NCI-H1105 (cell line): ENCODE measurements around the gene KLHL41.
"Not testable (repeated sequence)": the region's sequence is repeated elsewhere in the genome, so short reads cannot be mapped to it uniquely, and the experiment has no call there.

Experiments
- DNase-seq: peaks from one replicate; lab custom pipeline; 2025; lab: John Stamatoyannopoulos, UW

KLHL41 gene

GRCh38 chr2:169509955-169510354 is 453 bp downstream of the KLHL41 start:
- no peak for DNase-seq

GRCh38 chr2:169510496-169510895 is 994 bp downstream of the KLHL41 start:
- DNase-seq = no peak

- DNase-seq = no peak
Observed at GRCh38 chr2:169511818-169512217, 2.3 kb downstream of the KLHL41 start.

- no peak for DNase-seq
Observed at GRCh38 chr2:169512525-169512924, 3.0 kb downstream of the KLHL41 start.

DNA sequence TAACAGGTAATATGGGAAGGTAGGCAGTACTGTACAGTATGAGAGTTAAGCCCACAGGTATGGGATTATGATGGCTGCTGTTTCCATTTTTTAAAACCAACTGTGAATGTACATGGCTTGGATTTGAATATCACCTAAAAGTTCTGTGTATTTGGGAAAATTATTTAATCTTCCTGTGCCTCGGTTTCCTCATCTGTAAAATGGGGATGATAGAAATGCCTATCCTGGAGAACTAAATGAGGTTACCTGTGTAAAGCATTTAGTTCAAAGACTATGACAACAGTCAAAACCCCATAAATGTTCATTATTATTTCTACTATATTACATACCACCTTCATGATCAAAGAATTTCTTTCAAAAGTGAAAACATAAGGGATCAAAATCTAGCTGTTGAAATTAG is 3.6 kb downstream of the KLHL41 start:
- DNase-seq = no peak

DNA sequence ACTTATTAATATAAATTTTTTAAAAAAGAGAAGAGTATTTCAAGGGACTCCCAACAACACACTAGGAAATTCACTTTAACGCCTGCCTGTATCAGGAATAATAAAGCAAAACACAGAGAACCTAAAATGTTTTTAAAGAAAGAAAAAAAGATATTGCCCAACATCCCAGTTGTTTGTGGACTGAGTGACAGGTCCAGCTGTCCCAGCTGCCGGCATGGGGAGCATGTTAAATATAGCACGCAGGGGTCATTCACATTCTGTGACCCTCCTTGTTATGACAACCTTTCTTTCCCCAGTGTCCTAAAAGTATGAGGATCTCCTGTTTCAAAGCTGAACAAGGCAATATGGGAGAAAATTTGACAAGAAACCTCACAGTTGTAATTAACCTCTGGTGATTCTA is 4.4 kb downstream of the KLHL41 start:
- no peak for DNase-seq

- not testable (repeated sequence) for DNase-seq
Observed at GRCh38 chr2:169514758-169515157, 5.3 kb downstream of the KLHL41 start.

DNA sequence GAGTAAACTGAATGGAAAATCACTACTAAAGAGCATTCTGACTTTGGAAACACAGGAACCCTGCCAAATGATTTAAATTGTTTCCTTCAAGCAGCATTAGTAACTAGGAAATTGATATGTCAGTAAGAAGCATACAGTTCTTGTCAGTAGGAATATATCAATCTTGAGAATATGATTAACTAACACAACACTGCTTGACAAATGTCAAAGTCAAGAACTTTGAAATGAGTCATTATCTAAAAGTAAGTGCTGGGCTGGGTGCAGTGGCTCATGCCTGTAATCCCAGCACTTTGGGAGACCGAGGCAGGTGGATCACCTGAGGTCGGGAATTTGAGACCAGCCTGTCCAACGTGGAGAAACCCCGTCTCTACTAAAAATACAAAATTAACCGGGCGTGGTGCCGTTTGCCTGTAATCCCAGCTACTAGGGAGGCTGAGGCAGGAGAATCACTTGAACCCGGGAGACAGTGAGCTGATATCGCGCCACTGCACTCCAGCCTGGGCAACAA is 7.0 kb downstream of the KLHL41 start:
- not testable (repeated sequence) for DNase-seq

GRCh38 chr2:169520896-169521295 is 11.4 kb downstream of the KLHL41 start:
- DNase-seq = no peak

GRCh38 chr2:169523681-169524080 is 14.2 kb downstream of the KLHL41 start:
- DNase-seq = no peak

DNA sequence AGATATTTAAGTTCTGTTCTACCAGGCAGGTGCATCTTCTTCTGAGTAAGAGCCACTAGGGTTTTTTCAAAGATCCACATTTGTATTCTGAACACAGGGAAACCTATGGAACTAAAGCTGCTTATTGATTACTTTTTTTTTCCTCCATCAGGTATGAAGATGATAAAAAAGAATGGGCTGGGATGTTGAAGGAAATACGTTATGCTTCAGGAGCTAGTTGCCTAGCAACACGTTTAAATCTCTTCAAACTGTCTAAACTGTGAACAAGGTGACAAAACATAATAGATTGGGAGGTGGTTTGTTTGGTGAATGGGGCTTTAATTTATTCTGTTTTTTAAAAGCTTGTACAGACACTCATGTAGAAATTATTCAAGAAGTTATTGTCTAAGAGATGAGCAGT is 15.9 kb downstream of the KLHL41 start:
- DNase-seq = no peak

GRCh38 chr2:169526451-169526850 is 16.9 kb downstream of the KLHL41 start:
- DNase-seq = no peak

DNA sequence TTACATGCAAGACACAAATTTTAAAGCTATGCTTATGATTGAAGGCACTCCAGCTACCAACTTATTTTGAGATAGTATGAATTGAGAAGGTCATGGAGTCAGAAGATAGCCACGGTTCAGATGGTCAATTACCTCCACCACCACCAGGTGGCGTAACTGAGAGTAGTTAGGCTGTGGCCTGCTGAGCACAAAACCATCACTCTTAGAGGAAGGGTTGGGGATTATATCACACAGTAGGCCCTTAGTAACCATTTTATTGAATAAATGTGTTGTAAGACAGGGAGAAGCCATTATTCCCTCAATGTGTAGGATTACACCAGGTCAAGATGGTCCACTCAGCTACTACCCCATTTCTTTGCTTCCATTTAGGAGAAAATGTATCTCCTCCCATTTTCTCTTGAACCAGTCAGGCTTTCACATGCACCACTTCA is 18.8 kb downstream of the KLHL41 start:
- DNase-seq = peak; percentile 54

GRCh38 chr2:169539460-169539859 is 30.0 kb downstream of the KLHL41 start:
- DNase-seq = not testable (repeated sequence)

DNA sequence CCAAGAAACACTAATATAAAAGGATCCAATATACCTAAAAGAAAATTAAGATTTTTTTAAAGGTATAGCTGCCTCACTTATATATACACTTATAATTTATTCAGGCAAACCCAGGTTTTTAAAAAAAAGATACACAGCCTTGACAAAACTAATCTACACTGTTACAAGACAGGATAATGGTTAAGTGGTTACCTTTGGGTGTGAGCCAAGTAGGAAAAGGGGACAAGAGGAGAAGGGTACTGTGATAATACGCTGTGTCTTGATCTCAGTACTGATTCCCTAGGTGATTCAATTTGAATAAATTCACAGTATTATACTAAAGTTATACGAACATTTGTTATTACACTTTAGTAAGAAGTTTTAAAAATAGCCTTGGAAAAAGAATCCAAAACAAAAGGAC is 30.6 kb downstream of the KLHL41 start:
- no peak for DNase-seq

GRCh38 chr2:169542433-169542832 is 32.9 kb downstream of the KLHL41 start:
- no peak for DNase-seq

- DNase-seq = no peak
Observed at GRCh38 chr2:169546756-169547155, 37.3 kb downstream of the KLHL41 start.

DNA sequence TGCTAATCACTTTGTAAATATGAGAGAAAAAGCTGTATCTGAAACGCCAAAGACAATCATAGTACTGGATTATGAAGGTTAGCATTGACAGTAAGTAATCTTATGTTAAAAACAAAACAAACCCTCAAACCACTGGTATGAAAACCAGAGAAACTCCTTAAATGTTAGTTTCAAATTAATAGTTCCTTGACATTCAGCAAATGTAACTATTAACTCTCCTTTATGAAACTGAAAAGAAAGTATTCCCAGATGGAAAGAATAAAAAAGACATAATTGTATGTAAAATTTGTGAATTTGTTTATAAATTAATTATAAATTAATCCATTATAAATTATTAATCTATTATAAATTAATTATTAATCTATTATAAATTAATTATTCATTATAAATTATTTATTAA is 51.9 kb downstream of the KLHL41 start:
- DNase-seq = no peak

DNA sequence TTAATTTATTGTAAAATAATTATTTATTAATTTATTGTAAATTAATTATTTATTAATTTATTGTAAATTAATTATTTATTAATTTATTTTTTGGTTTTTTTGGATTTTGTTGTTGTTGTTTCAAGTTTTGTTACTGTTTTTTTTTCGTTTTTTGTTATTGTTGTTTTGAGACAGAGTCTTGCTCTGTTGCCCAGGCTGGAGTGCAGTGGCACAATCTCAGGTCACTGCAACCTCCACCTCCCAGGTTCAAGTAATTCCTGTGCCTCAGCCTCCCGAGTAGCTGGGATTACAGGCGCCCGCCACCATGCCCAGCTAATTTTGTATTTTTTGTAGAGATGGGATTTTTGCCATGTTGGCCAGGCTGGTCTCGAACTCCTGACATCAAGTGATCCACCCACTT is 52.6 kb downstream of the KLHL41 start:
- not testable (repeated sequence) for DNase-seq

DNA sequence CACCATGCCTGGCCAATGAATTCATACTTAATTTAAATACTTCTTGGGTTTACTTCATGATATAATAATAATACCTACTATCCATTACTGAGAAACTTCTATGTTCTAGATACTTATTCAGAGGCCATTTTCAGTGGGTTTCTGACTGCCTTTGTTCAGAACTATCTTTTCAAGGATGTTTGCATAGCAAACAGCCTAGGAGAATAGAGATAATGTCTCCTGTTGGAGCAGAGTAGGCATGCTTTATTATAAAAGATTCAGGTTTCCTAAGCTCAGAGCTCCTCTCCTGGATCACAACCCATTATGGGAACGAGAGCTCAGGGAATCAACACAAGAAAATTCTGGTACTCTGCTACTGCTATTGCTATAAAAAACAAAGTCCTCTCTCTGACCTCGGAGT is 53.0 kb downstream of the KLHL41 start:
- no peak for DNase-seq

DNA sequence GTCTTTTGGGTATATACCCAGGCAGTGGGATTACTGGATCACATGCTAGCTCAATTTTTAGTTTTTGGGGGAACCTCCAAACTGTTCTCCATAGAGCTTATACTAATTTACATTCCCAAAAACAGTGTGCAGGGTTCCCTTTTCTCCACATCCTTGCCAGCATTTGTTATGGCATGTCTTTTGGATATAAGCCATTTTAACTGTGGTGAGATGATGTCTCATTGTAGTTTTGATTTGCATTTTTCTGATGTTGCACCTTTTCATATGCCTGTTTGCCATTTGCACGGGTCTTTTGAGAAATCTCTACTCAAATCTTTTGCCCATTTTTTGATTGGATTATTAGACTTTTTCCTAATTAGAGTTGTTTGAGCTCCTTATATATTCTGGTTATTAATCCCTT is 56.2 kb downstream of the KLHL41 start:
- no peak for DNase-seq

- no peak for DNase-seq
Observed at GRCh38 chr2:169569948-169570347, 60.4 kb downstream of the KLHL41 start.

DNA sequence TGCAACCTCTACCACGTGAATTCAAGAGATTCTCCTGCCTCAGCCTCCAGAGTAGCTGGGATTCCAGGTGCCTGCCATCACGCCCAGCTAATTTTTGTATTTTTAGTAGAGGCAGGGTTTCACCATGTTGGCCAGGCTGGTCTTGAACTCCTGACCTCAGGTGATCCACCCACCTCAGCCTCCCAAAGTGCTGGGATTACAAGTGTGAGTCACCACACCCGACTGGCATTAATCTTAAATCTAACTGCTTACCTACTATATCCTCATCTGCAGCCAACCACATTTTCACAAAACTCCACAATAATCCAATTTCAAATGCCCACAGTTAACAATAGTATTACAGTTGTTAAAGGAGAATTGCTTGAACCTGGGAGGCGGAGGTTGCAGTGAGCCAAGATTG is 61.2 kb downstream of the KLHL41 start:
- not testable (repeated sequence) for DNase-seq

DNA sequence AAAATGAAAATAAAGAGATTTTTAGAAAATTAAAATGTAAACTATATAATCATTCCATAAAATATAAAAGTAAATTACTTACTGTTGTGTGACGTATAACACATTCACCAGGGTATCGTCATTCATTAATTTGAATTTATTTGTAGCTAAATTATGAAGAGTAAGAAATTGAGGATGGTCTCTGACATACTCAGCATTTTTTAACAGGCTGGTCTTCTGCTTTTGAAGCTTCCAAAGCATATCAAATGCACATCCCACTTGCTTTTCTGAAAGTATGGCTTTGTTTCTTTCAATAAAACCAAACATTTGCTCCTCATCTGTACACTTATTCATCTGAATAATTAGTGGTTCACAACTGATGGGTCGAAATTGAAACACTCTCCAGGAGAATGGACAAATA is 62.1 kb downstream of the KLHL41 start:
- no peak for DNase-seq

DNA sequence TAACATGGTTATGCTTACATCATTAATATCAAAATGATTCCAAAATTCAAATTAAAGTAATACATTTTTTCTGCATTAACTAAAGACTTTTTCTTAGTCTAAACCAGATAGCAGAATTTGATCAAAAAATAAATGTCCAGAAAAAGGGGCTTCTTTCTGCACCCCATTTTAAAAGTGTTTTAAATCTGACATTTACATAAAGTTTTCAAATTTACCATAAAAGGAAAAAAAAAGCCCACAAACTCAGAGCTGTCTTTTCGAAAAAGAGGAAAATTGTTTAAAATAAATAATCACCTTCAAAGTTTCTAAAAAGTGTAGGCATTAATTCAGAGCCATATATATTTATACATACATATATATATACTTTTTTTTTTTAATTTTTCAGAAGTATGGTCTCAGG is 62.7 kb downstream of the KLHL41 start:
- DNase-seq = no peak
